Astrocyte of the cerebellum (primary cell): Measurements from ENCODE around the gene ASCL3.
"Not testable (repeated sequence)": the region's sequence is repeated elsewhere in the genome, so short reads cannot be mapped to it uniquely, and the experiment has no call there.

ENCODE experiments used
- DNase-seq: peaks from one replicate; pipeline ENCODE4 v3.0.0-alpha.2; 2011; ENCODE audit warnings: low read depth
- H3K4me3 ChIP-seq: 2 replicates; pipeline ENCODE4 v1.5.1; 2011; ENCODE audit warnings: mild to moderate bottlenecking, low read depth, low read length, moderate library complexity
- in situ Hi-C: cut with HindIII; loops from 2 replicates; pipeline ENCODE4 v1.10.0; 2017; ENCODE audit warnings: low sequenced_read_pairs
- TF ChIP-seq, protein P1 (sequence below): IDR thresholded peaks from 2 replicates; pipeline ENCODE4 v1.5.1; 2012; ENCODE audit warnings: low read length, low read depth, moderate library complexity, mild to moderate bottlenecking; ENCODE audit errors: missing control alignments

The ASCL3 gene

DNA sequence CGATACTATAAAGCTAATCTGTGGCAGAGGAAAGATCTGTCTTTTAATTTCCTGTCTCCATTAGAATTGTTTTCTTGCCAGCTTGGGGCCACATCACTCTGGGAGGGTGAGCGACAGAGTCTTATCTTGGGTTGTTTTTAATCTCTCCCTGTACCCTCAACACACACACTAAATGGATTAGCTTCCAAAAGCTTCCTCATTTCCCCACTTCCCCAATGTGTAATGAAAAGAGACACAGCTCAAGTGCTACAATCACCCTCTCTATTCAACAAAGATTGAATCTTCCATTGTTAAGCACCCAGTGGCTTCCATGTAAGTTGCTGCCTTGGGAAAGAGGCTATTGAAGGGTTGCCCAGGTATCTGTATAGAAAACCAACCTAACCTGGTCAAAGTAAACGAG is 6.1 kb upstream of the ASCL3 start:
- no peak overlapping the region for H3K4me3 ChIP-seq
- TF ChIP-seq, protein P1, sequence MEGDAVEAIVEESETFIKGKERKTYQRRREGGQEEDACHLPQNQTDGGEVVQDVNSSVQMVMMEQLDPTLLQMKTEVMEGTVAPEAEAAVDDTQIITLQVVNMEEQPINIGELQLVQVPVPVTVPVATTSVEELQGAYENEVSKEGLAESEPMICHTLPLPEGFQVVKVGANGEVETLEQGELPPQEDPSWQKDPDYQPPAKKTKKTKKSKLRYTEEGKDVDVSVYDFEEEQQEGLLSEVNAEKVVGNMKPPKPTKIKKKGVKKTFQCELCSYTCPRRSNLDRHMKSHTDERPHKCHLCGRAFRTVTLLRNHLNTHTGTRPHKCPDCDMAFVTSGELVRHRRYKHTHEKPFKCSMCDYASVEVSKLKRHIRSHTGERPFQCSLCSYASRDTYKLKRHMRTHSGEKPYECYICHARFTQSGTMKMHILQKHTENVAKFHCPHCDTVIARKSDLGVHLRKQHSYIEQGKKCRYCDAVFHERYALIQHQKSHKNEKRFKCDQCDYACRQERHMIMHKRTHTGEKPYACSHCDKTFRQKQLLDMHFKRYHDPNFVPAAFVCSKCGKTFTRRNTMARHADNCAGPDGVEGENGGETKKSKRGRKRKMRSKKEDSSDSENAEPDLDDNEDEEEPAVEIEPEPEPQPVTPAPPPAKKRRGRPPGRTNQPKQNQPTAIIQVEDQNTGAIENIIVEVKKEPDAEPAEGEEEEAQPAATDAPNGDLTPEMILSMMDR = no peak
- DNase-seq = no peak
- in situ Hi-C loops = loop anchor here (5.0 kb wide), 1 partner anchor 82 kb away; no protein-coding TSS in a partner anchor

DNA sequence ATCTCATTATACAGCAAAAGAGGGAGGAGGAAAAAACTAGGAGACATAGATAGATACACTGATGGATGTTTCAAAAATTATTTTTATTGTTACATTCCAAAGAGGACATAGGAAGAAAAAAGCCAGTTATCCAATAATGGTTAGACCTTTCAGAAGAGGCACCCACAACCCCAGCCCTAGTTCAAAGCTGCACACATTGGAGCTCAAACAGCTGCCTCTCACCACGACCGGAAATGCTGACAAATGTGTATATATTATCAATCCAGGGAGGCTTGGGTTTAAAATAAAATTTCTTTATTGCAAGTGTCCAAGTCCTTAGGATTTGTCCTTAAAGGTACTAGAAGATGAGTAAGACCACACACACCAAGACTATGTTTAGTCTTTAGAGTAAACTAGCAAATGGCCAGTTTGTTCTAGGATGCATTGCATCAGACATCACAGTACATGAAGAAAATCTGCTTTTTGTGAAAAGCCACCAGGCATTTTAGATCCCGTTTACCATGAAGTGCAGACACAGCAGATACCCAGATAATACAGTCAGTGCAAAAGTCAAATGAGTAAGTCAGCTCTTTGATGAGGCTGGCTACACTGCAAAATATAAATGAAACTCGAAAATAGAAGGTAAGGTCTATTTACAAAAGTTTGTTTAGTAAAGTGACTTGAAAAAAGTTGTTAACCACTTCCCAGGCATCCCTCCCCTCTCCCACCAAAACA is 4.6 kb upstream of the ASCL3 start:
- DNase-seq = no peak
- TF ChIP-seq, protein P1 = no peak
- no peak overlapping the region for H3K4me3 ChIP-seq
- in situ Hi-C loops = loop anchor here (5.0 kb wide), 1 partner anchor 80 kb away; no protein-coding TSS in a partner anchor

DNA sequence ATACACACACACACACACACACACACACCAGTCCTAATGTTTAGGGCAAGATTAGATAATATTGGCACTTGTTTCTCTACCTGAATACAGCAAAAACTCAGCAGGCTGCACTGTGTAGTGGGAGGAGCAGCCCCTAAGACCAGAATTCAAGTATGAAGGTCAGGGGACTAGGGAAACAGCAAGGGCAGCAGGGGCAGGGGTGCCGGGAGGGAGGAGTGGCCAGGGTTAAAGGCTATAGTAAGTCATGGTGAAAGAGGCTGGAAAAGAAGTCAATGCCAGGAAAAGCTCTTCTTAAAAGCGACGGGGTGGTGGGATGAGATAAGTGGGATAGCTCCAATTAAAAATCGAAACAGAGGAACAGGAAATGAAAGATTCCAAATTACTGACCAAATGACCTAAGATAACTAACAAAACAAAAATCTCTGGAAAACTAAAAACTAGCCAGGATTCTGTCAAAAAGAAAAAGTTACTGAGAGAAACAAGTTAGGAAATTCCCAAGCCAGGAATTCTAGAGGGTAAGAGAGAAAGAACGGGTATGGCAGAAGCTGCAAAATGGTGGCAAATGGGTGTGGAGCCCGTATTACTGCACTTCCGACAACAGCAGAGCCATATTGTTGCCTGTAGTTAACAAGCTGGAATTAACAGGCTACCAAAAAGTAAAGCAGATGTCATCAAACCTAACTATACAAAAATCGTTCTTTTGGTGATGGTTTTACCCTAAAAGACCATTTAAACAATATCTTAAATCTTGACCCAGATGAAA is 1.3 kb downstream of the ASCL3 start:
- DNase-seq = no peak
- TF ChIP-seq, protein P1 = no peak
- in situ Hi-C loops = no loop called here
- H3K4me3 ChIP-seq = no peak overlapping the region

DNA sequence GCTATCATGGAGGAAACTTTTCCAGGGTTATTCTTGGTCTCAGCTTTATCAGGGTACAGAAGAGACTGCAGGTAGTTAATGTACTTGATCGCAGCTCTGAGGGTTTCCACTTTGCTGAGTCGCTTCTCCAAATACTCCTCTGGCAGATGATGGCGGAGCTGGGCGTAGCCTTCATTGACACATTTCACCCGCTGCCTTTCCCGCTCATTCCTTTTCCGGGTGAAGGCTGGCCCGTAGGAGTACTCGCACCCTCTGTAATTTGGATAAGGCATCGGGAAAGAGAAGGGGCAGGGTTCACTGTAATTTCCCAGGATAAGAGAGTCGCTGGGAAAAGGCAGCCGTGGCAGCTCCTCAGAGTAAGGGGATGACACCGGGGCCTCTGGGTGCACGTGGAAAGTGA is 5.2 kb downstream of the ASCL3 start:
- TF ChIP-seq, protein P1 = no peak
- no peak for DNase-seq
- no peak overlapping the region for H3K4me3 ChIP-seq
- in situ Hi-C loops = no loop called here

DNA sequence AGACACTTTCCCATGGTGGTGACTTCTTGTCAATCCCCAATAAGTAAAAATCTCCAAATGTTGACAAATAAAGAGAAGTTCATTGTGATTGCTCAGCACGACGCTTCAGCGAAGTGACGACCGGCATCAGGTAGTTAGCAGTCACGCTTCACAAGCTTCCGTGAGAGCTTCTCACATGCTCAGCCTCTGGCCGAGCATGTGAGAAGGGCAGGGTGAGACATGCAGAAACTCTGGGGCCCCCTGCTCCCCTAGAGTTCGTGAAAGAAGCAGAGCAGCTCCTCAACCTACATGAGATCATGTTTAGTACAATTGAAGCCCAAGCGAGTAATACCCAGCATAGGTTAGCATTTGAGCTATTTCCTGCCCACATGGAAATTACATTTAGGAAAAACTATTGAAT is 5.7 kb downstream of the ASCL3 start:
- in situ Hi-C loops = no loop called here
- TF ChIP-seq, protein P1 = no peak
- H3K4me3 ChIP-seq = no peak overlapping the region
- DNase-seq = no peak

DNA sequence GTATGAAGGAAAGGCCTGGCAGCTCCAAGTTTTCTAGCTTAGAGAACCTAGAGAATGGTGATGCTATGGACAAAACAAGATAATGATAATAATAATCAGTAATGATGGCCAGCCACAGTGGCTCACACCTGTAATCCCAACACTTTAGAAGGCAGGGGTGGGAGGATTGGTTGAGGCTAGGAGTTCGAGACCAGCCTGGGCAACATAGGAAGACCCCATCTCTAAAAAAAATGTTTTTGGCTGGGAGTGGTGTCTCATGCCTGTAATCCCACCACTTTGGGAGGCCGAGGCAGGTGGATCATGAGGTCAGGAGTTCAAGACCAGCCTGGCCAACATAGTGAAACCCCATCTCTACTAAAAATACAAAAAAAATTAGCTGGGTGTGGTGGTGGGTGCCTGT is 7.0 kb downstream of the ASCL3 start:
- DNase-seq, H3K4me3 ChIP-seq, in situ Hi-C loops: not testable (repeated sequence)
